Measurements from ENCODE around the gene AHCYL2. TPM values are rescaled to one million over a fixed set of nuclear protein-coding genes. Genes with fewer than 3 reads are reported as not detected.

AHCYL2 gene
- polyA plus RNA-seq, 3 donors = 10.7 to 14.6 (median 12.1) TPM

DNA sequence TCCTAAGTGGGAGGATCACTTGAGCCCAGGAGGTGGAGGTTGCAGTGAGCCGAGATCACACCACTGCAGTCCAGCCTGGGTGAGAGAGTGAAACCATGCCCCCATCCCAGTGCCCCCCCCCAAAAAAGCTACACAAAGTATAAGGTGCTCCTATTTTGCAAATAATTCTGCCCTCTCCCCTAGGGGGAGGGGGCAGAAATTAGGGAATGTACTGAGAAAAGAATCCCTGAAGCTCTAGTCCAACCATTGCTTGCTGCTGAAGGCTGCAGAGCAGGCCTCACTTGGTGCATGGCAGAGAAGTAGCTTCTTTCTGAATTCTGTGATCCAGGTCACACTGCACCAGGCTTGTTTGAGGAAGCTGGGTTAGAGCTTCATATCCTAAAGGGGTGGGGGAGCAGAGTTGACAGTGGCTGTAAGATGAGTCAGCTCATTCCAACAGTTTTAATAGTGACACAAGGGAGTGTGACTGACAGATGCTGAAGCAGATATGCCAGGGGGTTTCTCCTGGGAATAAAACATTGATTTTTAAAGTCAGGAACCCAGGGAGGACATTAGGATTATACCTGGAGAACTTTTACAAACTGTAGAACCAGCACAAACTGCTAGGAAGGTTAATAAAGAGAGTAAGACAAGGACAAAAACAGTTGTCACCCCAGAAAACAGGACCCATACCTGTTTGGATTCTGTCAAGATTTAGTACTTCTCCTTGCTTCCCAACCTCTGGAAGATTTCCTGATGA lies 176.6 kb downstream of the AHCYL2 start:
- Histone ChIP-seq H3K79me2 (ENCODE audit: insufficient read depth, low read length) (no peaks in the 10 kb centered on the region), H3K4me3 (replicated peaks in 1 of 3; ENCODE audit: low read depth in 2 of 3, low read length in 3 of 3) (no peak overlapping the region), H3K27me3 (ENCODE audit: control insufficient read depth in 2 of 2, insufficient read depth in 2 of 2, low read length in 2 of 2) (no peaks in the 10 kb centered on the region), H3K9me3 (replicated peaks in 1 of 2; ENCODE audit: control insufficient read depth in 1 of 2, insufficient read depth in 1 of 2, low read length in 2 of 2) (no peaks in the 10 kb centered on the region), H2AFZ (ENCODE audit: insufficient read depth, low read depth, low read length, poor library complexity, severe bottlenecking) (no peak overlapping the region), H3K9ac (ENCODE audit: insufficient read depth, low read length, poor library complexity, severe bottlenecking) (no peak overlapping the region), H3K27ac (ENCODE audit: low read depth in 1 of 2, low read length in 2 of 2) (peak overlapping the region; percentile 6 to 62), H3K36me3 (replicated peaks in 1 of 2; ENCODE audit: control insufficient read depth in 1 of 2, insufficient read depth in 2 of 2, low read length in 2 of 2) (peaks cover 14 to 46% of the 10 kb centered on the region in 2 donors), H3K4me2 (replicated peaks; ENCODE audit: extremely low read depth, low read length, poor library complexity, severe bottlenecking) (no peak overlapping the region), H3K4me1 (ENCODE audit: control insufficient read depth in 1 of 2, insufficient read depth in 2 of 2, low read length in 2 of 2) (peaks cover 10 to 14% of the 10 kb centered on the region in 2 donors), H4K20me1 (ENCODE audit: insufficient read depth, low read length) (no peaks in the 10 kb centered on the region)
- Mint-ChIP-seq H3K4me1 (peaks cover 14% of the 10 kb centered on the region), H3K27ac (peak overlapping the region; percentile 4 to 84 (median 70)), H3K36me3 (peaks cover 49 to 66% of the 10 kb centered on the region in 2 donors), H3K27me3 (ENCODE audit: low read depth in 3 of 3) (peaks cover 0 to 1% (median 1%) of the 10 kb centered on the region in 3 donors), H3K9me3 (no peaks in the 10 kb centered on the region), H3K4me3 (peak overlapping the region in 1 of 2 donors; percentile 30)
- peak; percentile 60 to 72 (median 62) for DNase-seq
- no CpG with 5 or more reads among the region's 1 CpG for WGBS (ENCODE audit: insufficient coverage)
- TF ChIP-seq, protein P1, sequence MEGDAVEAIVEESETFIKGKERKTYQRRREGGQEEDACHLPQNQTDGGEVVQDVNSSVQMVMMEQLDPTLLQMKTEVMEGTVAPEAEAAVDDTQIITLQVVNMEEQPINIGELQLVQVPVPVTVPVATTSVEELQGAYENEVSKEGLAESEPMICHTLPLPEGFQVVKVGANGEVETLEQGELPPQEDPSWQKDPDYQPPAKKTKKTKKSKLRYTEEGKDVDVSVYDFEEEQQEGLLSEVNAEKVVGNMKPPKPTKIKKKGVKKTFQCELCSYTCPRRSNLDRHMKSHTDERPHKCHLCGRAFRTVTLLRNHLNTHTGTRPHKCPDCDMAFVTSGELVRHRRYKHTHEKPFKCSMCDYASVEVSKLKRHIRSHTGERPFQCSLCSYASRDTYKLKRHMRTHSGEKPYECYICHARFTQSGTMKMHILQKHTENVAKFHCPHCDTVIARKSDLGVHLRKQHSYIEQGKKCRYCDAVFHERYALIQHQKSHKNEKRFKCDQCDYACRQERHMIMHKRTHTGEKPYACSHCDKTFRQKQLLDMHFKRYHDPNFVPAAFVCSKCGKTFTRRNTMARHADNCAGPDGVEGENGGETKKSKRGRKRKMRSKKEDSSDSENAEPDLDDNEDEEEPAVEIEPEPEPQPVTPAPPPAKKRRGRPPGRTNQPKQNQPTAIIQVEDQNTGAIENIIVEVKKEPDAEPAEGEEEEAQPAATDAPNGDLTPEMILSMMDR (IDR thresholded peaks at IDR 0.05) = no peak
- intact Hi-C loops (cut with micrococcal nuclease) = no loop called here

DNA sequence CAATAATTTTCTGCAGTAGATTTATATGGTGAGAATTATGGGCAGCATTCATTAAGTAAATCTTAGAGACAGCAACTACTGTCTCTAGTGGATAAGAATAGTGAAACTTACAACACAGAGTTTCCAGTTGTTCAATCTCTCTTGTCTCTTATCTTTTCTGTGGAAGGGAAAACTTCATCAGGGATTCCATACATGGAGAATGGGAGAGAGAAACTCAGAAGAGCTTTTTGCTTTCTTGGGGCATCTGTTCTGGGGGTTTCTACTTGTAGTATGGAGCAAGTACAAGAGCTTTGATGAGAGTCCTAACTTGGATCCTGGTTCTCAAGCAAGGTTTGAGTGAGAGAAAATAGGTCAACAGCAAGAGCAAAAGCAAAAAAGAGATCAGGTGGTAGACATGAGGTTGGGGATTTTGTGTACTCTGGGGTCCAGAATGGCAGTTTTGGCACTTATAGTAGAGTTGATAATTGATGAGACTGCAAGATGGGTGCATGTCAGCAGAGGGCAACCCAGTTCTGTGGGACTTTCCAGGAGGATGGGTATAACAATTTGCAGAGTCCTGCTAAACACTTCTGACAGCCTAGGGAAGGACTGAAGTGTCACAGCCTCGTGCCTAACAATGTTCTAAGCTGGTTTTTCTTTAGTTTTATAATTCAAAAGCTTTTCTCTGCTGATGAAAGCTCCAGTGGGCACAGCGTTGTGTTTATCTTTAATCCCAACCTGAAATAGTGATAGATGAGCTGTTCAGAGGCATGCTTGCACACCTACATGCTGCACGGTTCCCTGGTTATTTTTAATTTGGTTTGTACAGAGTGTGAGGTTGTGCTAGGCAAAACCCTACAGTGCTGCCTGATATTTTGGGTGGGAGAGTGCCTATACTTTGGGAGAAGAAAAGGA lies 177.4 kb downstream of the AHCYL2 start:
- Histone ChIP-seq H2AFZ (ENCODE audit: insufficient read depth, low read depth, low read length, poor library complexity, severe bottlenecking) (no peak overlapping the region), H3K9me3 (replicated peaks in 1 of 2; ENCODE audit: control insufficient read depth in 1 of 2, insufficient read depth in 1 of 2, low read length in 2 of 2) (no peaks in the 10 kb centered on the region), H3K79me2 (ENCODE audit: insufficient read depth, low read length) (no peaks in the 10 kb centered on the region), H3K36me3 (replicated peaks in 1 of 2; ENCODE audit: control insufficient read depth in 1 of 2, insufficient read depth in 2 of 2, low read length in 2 of 2) (peaks cover 18 to 49% of the 10 kb centered on the region in 2 donors), H3K27me3 (ENCODE audit: control insufficient read depth in 2 of 2, insufficient read depth in 2 of 2, low read length in 2 of 2) (no peaks in the 10 kb centered on the region), H4K20me1 (ENCODE audit: insufficient read depth, low read length) (no peaks in the 10 kb centered on the region), H3K9ac (ENCODE audit: insufficient read depth, low read length, poor library complexity, severe bottlenecking) (no peak overlapping the region), H3K4me1 (ENCODE audit: control insufficient read depth in 1 of 2, insufficient read depth in 2 of 2, low read length in 2 of 2) (peaks cover 10 to 14% of the 10 kb centered on the region in 2 donors), H3K27ac (ENCODE audit: low read depth in 1 of 2, low read length in 2 of 2) (peak overlapping the region in 1 of 2 donors; percentile 62), H3K4me2 (replicated peaks; ENCODE audit: extremely low read depth, low read length, poor library complexity, severe bottlenecking) (no peak overlapping the region), H3K4me3 (replicated peaks in 1 of 3; ENCODE audit: low read depth in 2 of 3, low read length in 3 of 3) (no peak overlapping the region)
- Mint-ChIP-seq H3K9me3 (no peaks in the 10 kb centered on the region), H3K36me3 (peaks cover 50 to 66% of the 10 kb centered on the region in 2 donors), H3K27me3 (ENCODE audit: low read depth in 3 of 3) (peaks cover 0 to 1% (median 1%) of the 10 kb centered on the region in 3 donors), H3K4me1 (peaks cover 14% of the 10 kb centered on the region), H3K27ac (peak overlapping the region in 4 of 7 donors; percentile 30 to 80 (median 71)), H3K4me3 (no peak overlapping the region)
- WGBS (ENCODE audit: insufficient coverage) = 95% methylated on average over 3 of the region's 3 CpGs
- no peak for DNase-seq
- intact Hi-C loops (cut with micrococcal nuclease) = no loop called here
- TF ChIP-seq, protein P1 (IDR thresholded peaks at IDR 0.05) = no peak
